ENCODE results near the gene ZNF804B.

DNA sequence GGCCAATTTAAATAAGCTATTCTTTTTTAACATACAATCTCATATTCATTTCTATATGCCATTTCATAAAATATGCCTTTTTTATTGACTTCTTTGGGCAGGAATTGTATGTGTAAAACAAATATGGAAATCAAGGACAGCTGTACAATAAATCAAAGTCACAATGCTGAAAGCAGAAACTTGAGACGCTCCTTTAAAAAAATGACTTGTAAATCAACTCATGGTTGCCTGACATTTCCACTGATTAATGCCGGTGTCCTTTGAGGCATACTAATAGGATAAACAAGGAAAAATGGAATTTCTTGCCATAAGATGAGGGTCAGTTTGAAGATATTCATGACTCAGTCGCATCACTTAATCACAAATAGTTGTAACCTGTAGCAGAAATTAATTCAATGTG, 283.4 kb downstream of the ZNF804B start:
- TF ChIP-seq, protein P1, sequence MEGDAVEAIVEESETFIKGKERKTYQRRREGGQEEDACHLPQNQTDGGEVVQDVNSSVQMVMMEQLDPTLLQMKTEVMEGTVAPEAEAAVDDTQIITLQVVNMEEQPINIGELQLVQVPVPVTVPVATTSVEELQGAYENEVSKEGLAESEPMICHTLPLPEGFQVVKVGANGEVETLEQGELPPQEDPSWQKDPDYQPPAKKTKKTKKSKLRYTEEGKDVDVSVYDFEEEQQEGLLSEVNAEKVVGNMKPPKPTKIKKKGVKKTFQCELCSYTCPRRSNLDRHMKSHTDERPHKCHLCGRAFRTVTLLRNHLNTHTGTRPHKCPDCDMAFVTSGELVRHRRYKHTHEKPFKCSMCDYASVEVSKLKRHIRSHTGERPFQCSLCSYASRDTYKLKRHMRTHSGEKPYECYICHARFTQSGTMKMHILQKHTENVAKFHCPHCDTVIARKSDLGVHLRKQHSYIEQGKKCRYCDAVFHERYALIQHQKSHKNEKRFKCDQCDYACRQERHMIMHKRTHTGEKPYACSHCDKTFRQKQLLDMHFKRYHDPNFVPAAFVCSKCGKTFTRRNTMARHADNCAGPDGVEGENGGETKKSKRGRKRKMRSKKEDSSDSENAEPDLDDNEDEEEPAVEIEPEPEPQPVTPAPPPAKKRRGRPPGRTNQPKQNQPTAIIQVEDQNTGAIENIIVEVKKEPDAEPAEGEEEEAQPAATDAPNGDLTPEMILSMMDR (IDR thresholded peaks at IDR 0.05; ENCODE audit: borderline replicate concordance, extremely low read depth, low read length, poor library complexity, severe bottlenecking), result no peak
- no peak for TF ChIP-seq EZH2 (IDR thresholded peaks at IDR 0.05; ENCODE audit: borderline replicate concordance, low read depth, low read length, severe bottlenecking)

Measured in DND-41 (cell line).